CD4-positive, alpha-beta T cell treated with Interleukin-10 for 1 hour (primary cell): ENCODE data around the gene RNF126.
"Not testable (repeated sequence)": the region's sequence is repeated elsewhere in the genome, so short reads cannot be mapped to it uniquely, and the experiment has no call there.

Experiments
- DNase-seq: peaks from one replicate; pipeline ENCODE4 v3.0.0-alpha.2; 2020

RNF126 gene

GRCh38 chr19:624433-625109 lies 38.4 kb downstream of the RNF126 start:
- DNase-seq: no peak

- DNase-seq: no peak
Measured at GRCh38 chr19:623974-624373, 39.0 kb downstream of the RNF126 start.

GRCh38 chr19:623175-623916 lies 39.7 kb downstream of the RNF126 start:
- DNase-seq: no peak

- DNase-seq: no peak
Measured at GRCh38 chr19:622666-623065, 40.3 kb downstream of the RNF126 start.

- DNase-seq: no peak
Measured at GRCh38 chr19:621819-622218, 41.2 kb downstream of the RNF126 start.

- DNase-seq: not testable (repeated sequence)
Measured at GRCh38 chr19:621191-621590, 41.8 kb downstream of the RNF126 start.

- no peak for DNase-seq
Measured at GRCh38 chr19:620166-620862, 42.7 kb downstream of the RNF126 start.

- no peak for DNase-seq
Measured at GRCh38 chr19:619286-620002, 43.6 kb downstream of the RNF126 start.

- no peak for DNase-seq
Measured at GRCh38 chr19:618674-619285, 44.2 kb downstream of the RNF126 start.

- DNase-seq: no peak
Measured at GRCh38 chr19:618247-618619, 44.8 kb downstream of the RNF126 start.

- DNase-seq: no peak
Measured at GRCh38 chr19:617551-618246, 45.3 kb downstream of the RNF126 start.

- DNase-seq: no peak
Measured at GRCh38 chr19:616747-617526, 46.1 kb downstream of the RNF126 start.

GRCh38 chr19:616062-616700 lies 46.8 kb downstream of the RNF126 start:
- no peak for DNase-seq

- no peak for DNase-seq
Measured at GRCh38 chr19:615619-616018, 47.4 kb downstream of the RNF126 start.

- no peak for DNase-seq
Measured at GRCh38 chr19:613732-614567, 49.1 kb downstream of the RNF126 start.

- no peak for DNase-seq
Measured at GRCh38 chr19:612941-613340, 50.1 kb downstream of the RNF126 start.

- DNase-seq: peak; percentile 58
Measured at GRCh38 chr19:611481-611868, 51.5 kb downstream of the RNF126 start.

GRCh38 chr19:610801-611480 lies 52.1 kb downstream of the RNF126 start:
- peak; percentile 72 for DNase-seq

- peak; percentile 58 for DNase-seq
Measured at GRCh38 chr19:610071-610800, 52.8 kb downstream of the RNF126 start.
